ENCODE results near the gene ACAP3.

The ACAP3 gene

DNA sequence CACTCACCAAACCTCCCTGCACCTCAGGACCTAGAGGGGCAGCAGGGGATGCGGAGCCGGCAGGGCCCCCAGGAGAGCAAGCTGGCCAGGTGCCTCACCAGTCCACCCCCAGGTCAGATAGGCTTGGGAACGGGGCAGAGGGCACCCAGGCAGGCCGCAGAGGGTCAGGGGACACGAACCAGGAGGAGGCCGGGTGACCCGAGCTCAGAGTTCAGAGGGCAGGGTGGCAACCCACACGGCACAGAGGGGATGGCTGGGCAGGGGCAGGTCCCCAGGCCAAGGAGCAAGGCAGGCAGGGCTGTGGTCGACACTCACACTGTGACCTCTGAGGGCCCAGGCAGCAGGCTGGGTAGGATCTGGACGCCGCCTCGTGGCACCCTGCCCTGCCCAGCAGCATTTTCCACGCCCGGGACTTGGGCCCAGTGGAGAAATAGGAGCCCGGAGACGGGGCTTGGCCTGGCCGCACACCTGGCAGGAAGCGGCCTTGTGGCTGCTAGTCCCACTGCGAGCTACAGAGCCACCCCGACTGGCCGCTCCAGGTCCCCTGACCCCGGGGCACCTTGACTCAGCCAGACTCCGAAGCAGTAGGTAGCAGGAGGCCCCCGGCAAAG lies 36.2 kb upstream of the ACAP3 start:
- DNase-seq = no peak

DNA sequence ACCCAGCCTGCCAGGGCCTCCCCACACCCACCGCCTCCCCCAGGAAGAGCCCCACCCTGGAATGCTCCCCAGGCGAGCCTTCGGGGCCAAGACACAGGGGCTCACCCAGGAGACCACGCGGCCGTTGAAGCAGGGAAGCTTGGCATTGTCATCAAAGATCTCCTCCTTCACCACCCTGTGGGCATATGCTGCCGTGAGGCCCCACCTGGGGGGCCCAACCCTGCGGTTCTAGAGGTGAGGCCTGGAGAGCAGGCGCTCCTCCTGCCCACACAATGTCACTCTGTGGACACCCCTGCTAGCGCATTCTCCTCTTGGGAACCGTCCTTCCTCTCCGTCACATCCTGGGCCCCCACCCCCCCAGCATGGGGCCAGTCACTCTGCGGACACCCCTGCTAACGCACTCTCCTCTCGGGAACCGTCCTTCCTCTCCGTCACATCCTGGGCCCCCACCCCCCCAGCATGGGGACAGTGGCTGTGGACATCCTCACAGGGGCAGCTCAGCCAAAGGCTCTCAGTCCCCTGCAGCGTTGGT lies 34.9 kb upstream of the ACAP3 start:
- no peak for DNase-seq

DNA sequence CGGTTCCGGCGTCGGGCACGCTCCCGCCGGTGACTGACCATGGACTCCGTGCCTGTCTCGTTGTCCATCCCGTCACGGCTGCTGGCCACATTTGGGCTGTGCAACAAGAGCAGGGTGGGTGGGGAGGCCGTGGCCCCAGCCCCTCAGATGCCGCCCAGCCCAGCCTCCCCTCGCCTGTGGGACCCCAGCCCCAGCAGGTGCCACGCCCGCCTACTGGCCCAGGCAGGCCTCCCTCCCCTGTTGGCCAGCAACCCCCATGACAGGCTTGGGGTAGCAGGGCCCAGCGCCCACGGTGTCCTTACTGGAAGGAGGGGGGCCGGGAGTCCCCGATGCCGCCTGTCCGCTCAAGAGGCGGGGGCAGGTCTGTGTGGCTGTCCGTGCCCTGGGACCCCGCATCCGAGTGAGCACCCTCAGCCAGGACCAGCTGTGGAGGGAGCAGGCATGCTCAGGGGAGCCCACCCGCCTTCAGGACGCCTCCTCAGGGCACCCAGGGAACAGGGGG lies 34.4 kb upstream of the ACAP3 start:
- no peak for DNase-seq

DNA sequence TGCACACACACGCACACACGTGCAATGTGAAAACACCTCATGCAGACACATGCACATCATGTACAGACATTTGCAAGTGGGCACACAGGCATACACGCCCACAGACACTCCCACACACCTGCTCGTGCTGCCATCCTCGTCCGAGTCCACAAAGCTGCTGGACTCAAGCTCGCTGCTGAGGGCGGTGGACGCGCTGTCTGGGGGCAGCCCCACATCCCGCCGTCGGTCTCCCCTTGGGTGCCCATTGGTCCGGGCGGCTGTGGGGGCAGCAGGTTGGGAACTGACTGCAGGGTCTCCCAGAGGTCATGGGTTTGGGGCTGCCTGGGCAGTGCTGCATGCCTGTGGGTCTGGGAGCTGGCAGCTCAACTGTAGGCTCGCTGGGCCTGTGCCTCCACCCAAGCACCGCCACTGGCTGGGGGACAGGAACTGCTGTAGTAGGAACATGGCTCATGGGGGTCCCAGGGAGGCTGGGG lies 33.9 kb upstream of the ACAP3 start:
- DNase-seq = no peak

DNA sequence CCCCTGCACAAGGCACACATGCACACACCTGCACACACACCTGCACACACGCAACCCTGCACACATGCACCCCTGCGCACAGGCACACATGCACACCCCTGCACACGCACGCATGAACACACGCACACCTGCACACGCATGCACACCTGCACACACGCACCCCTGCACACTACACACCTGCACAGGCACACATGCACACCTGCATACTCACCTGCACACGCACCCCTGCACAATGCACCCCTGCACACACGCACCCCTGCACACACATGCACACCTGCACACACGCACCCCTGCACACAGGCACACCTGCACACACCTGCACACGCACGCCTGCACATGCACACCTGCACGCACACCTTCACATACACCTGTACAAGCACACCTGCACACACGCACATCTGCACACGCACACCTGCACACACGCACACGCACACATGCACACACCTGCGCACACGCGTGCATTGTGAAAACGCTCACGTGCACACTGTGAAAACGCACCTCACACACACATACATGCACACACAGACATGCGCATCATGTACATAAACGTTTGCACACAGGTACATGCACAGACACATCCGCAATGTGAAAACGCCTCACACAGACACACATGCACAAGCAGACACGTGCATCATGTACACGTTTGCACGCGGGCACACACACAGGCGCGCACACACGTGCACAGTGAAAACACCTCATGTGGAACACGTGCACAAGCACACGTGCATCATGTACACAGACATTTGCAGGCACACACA lies 33.2 kb upstream of the ACAP3 start:
- no peak for DNase-seq

DNA sequence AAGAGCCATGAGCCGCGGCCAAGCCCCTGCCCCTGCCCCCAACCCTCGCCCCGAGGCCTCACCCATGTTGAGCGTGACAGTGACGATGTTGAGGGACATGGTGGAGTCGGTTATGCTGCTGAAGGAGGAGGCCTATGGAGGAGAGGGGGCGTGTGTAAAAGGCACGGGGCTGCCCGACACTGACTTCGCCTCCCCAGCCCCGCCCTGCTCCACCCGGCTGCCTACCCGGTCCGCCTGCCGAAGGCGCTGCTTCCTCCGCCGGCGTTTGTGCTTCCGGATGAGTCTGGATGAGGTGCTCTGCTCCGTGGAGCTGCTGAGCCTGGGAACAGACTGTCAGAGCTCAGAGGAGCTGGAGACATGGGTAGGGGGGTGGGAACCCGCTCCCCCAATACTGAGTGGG lies 32.5 kb upstream of the ACAP3 start:
- DNase-seq = no peak

DNA sequence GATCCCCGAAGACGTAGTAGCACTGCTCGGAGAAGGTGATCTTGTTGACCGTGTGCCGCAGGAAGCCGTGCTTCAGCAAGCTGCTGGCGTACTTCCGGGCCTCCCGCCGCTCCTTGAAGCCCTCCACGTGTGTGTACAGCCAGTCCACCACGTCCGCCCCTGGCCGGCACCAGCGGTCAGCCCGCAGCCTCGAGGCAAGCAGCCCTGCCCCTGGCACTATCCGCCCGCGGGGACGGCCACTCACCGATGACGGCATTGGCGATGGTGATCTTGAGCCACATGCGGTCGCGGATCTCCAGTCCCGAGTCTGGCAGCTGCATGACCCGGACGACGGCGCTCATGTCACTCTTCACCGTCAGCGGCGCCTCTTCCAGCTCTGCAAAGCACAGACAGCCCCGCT lies 30.5 kb upstream of the ACAP3 start:
- no peak for DNase-seq

DNA sequence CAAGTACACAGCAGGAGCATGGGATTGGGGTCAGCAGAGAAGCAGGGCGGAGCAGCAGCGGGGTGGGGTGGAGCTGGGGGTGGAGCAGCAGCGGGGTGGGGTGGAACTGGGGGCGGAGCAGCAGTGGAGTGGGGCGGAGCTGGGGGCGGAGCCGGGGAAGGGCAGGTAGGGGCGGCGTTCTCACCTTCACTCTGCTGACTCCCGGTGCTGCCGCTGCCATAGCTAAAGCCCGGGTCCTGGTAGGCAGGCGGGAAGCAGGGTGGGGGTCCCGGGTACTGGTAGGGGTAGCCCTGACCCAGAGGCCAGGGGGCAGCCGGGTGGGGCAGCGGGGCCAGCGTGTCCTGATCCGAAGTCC lies 30.0 kb upstream of the ACAP3 start:
- DNase-seq = no peak

DNA sequence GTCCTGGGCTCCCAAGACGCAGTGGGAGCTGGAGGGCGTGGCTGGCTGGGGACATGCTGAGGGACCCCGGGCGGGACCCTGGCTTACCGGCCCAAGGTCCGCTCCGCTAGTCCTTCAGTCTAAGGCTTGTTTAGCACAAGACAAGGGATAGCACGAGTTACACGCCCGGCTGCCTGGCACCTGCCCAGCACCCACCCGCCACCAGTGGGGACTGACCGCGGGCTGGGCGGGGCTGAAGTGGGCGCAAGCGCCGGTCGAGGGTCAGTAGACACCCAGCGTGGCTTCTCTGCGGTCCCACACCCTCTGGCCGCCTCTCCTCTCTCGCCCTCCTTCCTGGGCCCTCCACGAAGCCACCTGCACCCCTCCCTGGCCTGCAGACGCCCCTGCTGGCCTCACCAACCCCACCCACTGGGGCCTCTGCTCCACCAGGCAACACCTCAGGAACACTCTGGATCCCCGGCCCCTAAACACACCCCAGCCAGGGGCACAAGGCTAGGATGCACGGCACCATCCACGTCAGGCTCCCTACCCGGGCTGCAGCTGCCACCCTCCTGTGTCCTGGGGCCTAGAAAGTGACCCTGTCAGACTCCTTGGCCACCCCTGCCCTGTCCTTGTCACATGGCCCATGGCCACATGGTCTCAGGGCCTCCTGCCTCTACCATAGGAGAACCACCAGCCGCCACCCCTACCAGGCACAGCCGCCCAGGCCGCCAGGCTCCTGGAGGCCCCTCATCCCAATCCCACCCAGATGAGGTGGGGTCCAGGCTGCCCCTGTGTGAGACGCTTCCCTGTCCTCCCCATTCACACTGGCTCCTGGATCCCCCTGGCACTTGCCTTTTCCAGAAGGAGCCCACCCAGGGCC lies 29.4 kb upstream of the ACAP3 start:
- no peak for DNase-seq

DNA sequence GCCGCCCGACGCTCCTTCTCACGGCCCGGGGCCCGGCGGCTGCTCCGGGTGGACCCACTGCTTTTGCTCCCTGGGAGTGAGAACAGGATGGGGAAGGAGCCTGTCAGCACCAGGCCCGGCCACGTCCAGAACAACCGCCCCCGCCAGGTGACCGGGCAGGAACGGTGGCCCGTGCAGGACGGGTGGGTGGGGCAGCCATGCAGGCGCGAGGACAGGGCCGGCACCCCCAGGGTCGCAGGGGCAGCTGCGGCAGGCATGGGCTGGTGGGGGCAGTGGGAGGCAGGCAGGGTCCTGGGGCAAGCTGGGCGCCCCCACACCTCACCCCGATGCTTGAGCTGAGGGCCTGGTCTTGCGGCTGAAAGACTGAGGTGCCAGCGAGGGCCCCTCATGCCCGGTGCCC lies 28.7 kb upstream of the ACAP3 start:
- DNase-seq = no peak

DNA sequence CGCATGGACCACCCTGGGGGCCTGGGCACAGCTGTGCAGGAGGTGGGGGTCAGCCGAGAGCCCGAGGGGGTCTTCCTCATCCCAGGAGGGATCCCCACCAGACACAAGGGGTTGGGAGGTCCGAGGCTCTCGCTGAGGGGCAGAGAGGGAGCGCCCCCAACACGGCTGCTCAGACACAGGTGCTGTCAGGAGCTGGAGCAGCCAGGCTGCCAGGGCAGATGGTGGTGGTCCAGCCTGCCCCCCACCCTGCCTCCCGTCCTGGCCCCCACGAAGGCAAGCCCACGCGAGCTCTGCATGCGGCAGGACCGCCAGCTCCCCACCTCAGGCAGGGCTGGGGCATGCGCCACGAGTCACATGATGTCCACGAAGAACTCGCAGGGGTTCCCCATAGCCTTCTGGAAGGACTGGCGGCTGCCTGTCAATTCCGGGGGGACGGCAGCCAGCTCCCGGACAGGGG lies 28.1 kb upstream of the ACAP3 start:
- DNase-seq = no peak

DNA sequence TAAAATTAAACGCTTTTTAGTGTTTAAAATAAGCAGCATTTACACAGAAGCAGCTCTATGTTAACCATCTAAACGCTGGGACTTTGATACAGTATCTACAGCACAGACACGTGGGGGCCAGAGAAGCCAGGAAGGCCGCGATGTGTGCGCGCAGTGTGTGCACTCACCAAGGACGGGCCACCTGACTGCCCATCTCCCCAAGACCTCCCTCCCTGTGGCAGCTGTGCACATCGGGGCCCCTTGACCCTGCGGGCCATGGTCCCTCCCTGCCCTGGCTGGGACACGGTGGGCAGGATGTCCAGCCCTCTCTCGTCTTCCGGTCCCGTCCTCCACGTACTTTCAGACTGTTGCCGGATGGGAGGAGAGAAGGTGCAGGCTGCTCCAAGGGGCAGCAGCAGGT lies 27.6 kb upstream of the ACAP3 start:
- no peak for DNase-seq

DNA sequence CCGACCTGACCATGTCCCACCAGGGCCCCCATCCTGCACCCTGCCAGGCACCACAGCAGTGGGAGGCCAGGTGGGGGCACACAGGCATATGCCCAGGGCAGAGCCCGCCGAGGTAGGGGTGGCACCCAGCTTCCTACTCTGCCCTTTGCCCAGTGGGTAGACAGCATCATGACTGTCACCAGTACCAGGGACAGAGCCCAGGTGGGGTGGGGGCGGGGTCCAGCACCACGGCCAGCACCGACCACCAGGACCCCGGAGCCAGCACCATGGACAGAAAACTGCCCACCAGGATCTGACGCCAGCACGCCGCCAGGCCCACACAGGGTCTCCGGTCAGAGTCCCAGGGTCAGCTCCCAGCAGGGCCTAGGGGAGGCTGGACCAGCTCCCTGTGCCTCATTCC lies 27.1 kb upstream of the ACAP3 start:
- DNase-seq = no peak

DNA sequence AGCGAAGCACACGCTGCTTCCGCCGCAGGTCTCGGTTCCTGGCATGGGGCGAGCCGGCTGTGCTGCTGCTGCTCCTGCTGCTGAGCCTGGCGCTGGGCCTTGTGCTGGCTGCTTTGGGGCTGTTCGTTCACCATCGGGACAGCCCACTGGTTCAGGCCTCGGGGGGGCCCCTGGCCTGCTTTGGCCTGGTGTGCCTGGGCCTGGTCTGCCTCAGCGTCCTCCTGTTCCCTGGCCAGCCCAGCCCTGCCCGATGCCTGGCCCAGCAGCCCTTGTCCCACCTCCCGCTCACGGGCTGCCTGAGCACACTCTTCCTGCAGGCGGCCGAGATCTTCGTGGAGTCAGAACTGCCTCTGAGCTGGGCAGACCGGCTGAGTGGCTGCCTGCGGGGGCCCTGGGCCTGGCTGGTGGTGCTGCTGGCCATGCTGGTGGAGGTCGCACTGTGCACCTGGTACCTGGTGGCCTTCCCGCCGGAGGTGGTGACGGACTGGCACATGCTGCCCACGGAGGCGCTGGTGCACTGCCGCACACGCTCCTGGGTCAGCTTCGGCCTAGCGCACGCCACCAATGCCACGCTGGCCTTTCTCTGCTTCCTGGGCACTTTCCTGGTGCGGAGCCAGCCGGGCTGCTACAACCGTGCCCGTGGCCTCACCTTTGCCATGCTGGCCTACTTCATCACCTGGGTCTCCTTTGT lies 26.0 kb upstream of the ACAP3 start:
- DNase-seq = no peak

DNA sequence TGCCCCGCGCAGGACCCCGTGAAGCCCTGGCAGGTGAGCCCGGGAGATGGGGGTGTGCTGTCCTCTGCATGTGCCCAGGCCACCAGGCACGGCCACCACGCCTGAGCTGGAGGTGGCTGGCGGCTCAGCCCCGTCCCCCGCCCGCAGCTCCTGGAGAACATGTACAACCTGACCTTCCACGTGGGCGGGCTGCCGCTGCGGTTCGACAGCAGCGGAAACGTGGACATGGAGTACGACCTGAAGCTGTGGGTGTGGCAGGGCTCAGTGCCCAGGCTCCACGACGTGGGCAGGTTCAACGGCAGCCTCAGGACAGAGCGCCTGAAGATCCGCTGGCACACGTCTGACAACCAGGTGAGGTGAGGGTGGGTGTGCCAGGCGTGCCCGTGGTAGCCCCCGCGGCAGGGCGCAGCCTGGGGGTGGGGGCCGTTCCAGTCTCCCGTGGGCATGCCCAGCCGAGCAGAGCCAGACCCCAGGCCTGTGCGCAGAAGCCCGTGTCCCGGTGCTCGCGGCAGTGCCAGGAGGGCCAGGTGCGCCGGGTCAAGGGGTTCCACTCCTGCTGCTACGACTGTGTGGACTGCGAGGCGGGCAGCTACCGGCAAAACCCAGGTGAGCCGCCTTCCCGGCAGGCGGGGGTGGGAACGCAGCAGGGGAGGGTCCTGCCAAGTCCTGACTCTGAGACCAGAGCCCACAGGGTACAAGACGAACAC lies 25.2 kb upstream of the ACAP3 start:
- DNase-seq = no peak

DNA sequence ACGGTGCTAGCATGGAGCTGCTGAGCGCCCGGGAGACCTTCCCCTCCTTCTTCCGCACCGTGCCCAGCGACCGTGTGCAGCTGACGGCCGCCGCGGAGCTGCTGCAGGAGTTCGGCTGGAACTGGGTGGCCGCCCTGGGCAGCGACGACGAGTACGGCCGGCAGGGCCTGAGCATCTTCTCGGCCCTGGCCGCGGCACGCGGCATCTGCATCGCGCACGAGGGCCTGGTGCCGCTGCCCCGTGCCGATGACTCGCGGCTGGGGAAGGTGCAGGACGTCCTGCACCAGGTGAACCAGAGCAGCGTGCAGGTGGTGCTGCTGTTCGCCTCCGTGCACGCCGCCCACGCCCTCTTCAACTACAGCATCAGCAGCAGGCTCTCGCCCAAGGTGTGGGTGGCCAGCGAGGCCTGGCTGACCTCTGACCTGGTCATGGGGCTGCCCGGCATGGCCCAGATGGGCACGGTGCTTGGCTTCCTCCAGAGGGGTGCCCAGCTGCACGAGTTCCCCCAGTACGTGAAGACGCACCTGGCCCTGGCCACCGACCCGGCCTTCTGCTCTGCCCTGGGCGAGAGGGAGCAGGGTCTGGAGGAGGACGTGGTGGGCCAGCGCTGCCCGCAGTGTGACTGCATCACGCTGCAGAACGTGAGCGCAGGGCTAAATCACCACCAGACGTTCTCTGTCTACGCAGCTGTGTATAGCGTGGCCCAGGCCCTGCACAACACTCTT lies 24.5 kb upstream of the ACAP3 start:
- no peak for DNase-seq

DNA sequence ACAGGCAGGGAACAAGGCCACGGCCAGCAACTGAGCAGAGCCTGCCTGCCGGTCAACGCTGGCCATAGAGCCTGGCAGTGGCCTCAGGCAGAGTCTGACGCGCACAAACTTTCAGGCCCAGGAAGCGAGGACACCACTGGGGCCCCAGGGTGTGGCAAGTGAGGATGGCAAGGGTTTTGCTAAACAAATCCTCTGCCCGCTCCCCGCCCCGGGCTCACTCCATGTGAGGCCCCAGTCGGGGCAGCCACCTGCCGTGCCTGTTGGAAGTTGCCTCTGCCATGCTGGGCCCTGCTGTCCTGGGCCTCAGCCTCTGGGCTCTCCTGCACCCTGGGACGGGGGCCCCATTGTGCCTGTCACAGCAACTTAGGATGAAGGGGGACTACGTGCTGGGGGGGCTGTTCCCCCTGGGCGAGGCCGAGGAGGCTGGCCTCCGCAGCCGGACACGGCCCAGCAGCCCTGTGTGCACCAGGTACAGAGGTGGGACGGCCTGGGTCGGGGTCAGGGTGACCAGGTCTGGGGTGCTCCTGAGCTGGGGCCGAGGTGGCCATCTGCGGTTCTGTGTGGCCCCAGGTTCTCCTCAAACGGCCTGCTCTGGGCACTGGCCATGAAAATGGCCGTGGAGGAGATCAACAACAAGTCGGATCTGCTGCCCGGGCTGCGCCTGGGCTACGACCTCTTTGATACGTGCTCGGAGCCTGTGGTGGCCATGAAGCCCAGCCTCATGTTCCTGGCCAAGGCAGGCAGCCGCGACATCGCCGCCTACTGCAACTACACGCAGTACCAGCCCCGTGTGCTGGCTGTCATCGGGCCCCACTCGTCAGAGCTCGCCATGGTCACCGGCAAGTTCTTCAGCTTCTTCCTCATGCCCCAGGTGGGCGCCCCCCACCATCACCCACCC lies 23.6 kb upstream of the ACAP3 start, which contains the start of gene TAS1R3:
TAS1R3 (plus strand) TSS at position 213 of the 898 bp plus-strand sequence; CDS start at position 279, 66 bp downstream.
- DNase-seq = no peak

DNA sequence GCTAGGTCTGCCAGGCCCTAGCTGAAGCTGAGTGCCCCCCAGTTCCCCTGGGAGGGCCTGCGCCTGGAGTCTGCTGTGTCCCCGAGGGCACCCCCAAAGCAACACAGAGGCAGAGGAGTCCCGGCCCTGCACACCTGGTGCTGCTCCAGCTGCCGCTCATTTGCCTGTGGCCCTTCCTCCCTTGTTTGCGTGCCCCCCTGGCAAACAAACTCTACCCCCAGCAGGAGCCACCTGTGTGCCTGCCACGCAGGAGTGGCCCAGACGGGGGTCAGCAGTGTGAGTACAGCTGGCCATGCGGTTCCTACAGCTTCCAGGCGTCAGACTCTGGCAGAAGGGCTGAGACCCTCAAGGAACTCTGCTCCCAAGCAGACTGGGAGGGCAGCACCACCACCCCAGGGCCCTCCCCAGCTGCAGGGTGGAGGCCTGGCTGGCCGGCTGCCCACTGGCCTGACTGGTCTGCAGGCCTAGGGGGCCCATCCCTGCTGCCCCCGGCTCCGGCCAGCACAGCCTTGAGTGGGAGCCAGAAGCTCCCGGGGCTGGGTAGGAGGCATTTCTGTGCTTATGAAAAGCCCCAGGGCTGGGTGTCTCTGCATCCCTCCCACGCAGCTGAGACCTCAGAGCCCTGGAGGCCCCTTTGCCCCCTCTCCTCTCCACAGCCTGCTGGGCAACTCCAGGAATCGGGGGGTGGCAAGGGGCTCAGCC lies 22.8 kb upstream of the ACAP3 start:
- DNase-seq = peak in 1 of 2 experiments; percentile 14

Data from NCI-H2081 (cell line).